Measurements from ENCODE around the gene OTOP2. TPM values are rescaled to one million over a fixed set of nuclear protein-coding genes. Genes with fewer than 3 reads are reported as not detected.

OTOP2 gene
- total and polyA plus RNA-seq, 9 of the 15 experiments (the other 6 are each of a cell fraction or from before 2014, with no cell fraction given): 0.04 to 0.36 (median 0.14) TPM; not detected in 1

- TF ChIP-seq REST (IDR thresholded peaks at IDR 0.05; ENCODE audit: borderline replicate concordance) (peak; percentile 96), REST (CRISPR knock-in tag; IDR thresholded peaks at IDR 0.05; ENCODE audit: low read depth) (peak; percentile 88), HINFP (tag; conservative IDR thresholded peaks at IDR 0.05; ENCODE audit: low read depth) (no peak)
Observed at GRCh38 chr17:74937064-74938051, 13.3 kb downstream of the OTOP2 start (continued).
